CD4-positive, alpha-beta T cell treated with Interleukin-21 for 1 hour (primary cell): Measurements from ENCODE around the gene CADM4.
A peak's percentile ranks its signal among the peaks of the same experiment; 100 is the strongest.
"Not testable (repeated sequence)": the region's sequence is repeated elsewhere in the genome, so short reads cannot be mapped to it uniquely, and the experiment has no call there.

ENCODE experiments used
- DNase-seq: peaks from one replicate; pipeline ENCODE4 v3.0.0-alpha.2; 2020

CADM4 gene, protein sequence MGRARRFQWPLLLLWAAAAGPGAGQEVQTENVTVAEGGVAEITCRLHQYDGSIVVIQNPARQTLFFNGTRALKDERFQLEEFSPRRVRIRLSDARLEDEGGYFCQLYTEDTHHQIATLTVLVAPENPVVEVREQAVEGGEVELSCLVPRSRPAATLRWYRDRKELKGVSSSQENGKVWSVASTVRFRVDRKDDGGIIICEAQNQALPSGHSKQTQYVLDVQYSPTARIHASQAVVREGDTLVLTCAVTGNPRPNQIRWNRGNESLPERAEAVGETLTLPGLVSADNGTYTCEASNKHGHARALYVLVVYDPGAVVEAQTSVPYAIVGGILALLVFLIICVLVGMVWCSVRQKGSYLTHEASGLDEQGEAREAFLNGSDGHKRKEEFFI

DNA sequence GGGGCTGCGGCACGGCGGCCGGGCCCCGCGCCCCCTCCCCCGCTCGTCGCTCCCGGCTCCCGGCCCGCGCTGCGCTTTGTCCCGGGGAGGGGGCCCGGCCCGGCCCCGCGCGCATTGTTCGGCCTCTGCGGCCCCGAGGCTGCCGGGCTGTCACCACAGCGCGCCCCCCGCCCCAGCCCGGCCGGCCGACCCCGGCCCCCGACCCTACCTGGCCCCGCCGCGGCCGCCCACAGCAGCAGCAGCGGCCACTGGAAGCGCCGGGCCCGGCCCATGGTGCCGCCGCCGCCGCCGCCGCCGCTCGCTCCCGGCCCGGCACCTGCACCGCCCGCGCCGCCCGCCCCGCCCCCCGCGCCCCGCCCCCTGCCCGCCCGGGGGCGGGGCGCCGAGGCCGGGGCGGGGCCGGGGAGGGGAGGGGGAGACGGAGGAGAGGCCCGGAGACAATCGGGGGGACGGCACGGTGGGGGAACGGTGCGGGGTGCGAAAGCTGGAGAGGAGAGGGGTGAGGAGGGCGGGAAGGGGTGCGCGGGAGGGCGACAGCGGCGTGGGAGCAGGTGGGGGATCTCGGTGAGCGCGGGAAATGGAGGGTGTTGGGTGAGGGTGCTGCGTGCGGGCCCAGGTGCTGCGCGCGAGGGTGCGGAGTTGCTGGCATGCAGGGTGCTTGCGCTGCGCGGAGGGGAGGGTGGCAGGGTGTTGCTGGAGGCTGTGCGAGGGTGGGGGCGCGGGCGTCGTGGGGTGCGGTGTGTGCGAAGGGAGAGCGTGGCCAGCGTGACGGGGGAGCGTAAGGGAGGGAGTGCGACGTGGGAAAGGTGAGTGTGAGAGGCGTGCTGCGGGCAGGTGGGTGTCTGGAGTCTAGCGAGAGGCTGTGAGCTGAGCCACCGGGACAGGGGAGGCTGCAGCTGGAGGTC lies at the start of gene CADM4:
Gene CADM4, minus strand, starts transcription at position 332 of the 905 bp plus-strand sequence. Its CDS starts 60 bp downstream, at position 272.
- DNase-seq: peak; percentile 60

DNA sequence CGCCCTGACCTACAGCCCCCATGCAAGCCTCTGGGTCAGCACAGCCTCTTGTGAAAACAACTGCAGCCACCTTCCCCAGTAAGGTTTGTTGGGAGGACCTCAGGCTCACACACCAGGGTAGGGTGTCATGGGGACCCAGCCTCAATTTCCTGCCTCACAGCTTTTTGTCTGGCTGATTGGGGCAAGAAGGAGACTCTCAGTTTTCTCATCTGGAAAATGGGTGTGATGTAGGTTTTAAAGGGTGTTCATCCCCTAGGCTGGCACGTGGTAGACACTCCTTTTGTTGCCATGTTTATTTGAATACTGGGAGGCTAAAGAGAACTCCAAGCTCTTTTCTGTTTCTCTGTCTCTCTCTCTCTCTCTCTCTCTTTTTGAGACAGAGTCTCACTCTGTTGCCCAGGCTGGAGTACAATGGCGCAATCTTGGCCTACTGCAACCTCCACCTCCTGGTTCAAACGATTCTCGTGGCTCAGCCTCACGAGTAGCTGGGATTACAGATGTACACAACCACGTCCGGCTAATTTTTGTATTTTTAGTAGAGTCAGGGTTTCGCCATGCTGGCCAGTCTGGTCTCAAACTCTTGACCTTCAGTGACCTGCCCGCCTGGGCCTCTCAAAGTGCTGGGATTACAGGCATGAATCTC lies 48.5 kb upstream of the CADM4 start:
- DNase-seq: no peak

GRCh38 chr19:43687660-43687997 lies 48.0 kb upstream of the CADM4 start:
- no peak for DNase-seq

- no peak for DNase-seq
Observed at GRCh38 chr19:43684326-43684725, 44.7 kb upstream of the CADM4 start.

- DNase-seq: no peak
Observed at GRCh38 chr19:43683905-43684304, 44.3 kb upstream of the CADM4 start.

GRCh38 chr19:43682824-43683661 lies 43.4 kb upstream of the CADM4 start:
- DNase-seq: no peak

GRCh38 chr19:43682269-43682668 lies 42.6 kb upstream of the CADM4 start:
- not testable (repeated sequence) for DNase-seq

- no peak for DNase-seq
Observed at GRCh38 chr19:43681821-43682220, 42.2 kb upstream of the CADM4 start.

- no peak for DNase-seq
Observed at GRCh38 chr19:43678512-43679261, 39.0 kb upstream of the CADM4 start.

- no peak for DNase-seq
Observed at GRCh38 chr19:43675906-43676305, 36.3 kb upstream of the CADM4 start.

DNA sequence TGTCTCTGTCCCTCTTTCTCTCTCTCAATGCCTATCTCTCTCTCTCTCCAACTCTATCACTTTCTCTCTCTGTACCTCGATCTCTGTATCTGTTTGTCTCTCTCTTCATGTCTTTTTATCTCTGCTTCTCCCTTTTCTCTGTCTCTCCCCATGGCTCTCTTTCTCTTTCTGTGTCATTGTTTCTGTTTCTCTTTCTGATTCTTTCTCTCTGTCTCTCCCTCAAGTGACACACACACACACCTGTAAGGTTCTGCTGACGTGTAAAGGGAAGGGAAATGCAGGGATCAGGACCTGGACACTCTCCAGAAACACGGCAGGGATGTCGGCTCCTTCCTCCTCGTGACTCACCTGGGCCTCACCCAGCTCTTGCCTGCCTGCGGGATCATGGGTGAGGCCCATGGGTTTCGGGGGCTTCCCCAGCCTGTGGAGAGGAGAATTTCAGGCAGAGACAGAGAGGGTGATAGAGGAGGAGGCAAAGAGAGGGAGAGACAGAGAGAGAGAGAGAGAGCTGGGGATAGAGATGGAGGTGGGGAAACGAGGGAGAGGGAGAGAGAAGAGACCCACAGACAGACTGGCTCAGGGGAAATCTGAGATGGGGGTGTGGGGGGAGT lies 35.7 kb upstream of the CADM4 start:
- no peak for DNase-seq

- DNase-seq: no peak
Observed at GRCh38 chr19:43674596-43674995, 34.9 kb upstream of the CADM4 start.

DNA sequence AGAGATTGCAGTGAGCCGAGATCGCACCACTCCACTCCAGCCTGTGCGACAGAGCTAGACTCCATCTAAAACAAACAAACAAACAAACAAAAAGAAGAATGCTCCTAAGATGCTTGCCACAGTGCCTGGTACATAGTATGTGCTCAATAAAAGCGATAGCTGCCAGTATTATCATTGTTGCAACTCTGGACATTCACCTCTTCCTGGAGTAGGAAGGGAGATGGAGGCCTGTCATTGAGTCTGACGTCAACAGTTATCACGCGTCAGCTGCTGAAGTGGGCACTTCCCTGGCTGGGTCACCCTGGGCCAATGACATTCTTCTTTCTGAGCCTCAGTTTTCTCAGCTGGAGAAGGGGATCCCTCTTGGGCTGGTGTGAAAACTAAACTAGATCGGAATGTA lies 34.5 kb upstream of the CADM4 start:
- no peak for DNase-seq

DNA sequence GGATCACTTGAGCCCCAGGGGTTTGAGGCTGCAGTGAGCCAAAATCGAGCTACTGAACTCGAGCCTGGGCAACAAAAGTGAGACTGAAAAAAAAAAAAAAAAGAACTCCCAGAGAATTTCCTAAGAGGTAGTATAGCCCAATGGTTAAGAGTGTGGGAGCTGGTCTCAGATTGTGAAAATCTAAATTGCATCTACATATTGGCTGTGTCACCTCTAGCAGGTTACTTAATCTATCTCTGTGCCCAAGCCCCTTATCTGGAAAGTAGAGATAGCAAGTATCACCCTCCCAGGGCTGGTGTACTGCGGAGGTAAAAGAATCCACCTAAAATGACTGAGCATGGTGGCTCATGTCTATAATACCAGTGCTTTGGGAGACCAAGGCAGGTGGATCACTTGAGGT lies 34.0 kb upstream of the CADM4 start:
- no peak for DNase-seq

- DNase-seq: no peak
Observed at GRCh38 chr19:43672061-43672679, 32.5 kb upstream of the CADM4 start.

DNA sequence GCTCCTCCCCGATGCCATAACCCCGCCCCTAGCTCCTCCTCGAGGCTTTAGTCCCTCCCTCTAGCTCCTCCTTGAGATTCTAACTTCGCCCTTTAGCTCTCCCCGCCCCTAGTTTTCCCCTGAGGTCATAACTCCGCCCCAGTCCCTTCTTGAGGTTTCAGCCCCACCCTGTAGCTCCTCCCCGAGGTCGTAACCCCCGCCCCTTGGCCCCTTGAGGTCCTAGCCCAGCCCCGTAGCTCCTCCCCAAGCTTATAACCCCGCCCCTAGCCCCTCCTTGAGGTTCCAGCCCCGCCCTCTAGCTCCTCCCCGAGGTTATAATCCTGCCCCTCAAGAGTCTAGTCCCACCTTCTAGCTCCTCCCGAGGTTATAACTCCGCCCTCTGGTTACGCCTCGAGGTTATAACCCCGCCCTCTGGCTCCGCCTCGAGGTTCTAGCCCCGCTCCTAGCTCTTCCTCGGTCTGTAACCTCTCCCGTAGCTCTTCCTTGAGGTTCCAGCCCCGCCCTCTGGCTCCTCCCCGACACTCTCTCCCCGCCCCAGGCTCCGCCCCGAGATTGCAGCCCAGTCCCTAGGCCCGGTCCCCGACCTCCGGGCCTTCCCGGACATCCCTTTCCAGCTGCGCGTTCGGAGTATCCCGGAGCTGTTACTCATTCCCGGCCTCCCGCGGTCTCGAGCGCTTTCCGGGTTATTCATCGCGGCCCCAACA lies 28.9 kb upstream of the CADM4 start:
- DNase-seq: peak; percentile 97

DNA sequence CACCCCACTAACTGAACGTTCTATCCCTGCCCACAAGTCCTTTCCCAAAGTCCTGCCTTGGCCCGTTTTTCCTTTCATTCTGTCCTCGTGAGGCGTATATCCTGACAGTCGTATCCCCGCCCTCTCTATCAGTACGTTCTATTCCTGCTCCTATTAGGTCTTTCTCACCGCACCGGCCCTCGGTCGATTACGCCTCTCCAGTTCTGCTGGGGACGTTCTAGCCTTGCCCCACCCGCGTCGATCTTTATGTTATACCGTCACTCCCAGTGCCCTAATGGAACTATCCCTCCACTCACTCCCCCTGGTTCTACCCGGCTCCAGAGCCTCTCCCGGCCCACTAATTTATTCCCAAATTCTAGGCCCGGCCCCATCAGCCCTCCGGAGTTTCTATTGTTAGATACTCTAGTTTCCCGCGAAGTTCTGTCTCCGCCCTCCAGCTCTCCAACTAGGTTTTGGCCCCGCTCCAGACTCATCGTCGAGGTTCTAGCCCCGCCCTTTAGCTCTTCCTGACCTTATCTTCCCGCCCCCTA lies 28.3 kb upstream of the CADM4 start:
- no peak for DNase-seq

GRCh38 chr19:43667126-43667875 lies 27.7 kb upstream of the CADM4 start:
- no peak for DNase-seq

GRCh38 chr19:43664018-43664417 lies 24.4 kb upstream of the CADM4 start:
- peak; percentile 73 for DNase-seq
